ENCODE measurements around the gene TSPYL1. TPM values are rescaled to one million over a fixed set of nuclear protein-coding genes. Genes with fewer than 3 reads are reported as not detected.

TSPYL1 gene
- total RNA-seq, 1 experiment from 2014 or later, result 68.6 TPM

DNA sequence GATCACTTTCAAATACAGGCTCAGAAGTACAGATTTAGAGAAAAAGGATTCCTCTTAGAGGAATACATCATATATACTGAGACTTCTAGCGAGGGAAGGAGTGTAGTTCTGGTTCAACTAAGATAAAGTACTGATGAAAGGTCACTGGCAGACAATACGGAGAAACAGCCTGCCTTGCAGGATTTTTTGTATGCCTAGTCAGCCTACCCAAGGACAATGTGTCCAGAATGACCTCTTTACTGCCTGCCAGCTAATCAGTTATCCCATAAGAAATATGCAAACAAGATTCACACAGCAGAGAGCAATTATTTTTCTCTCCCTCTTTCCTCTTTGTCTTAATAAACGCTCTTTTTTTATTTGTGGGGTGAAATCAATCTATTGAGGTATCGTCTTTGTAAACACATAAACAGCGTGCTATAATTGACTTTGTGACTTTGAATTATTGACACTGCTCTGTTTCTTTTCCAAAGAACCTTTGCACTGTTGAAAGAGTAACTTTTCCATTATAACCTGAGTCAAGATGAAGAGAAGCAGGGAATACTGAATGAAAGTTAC lies 24.4 kb downstream of the TSPYL1 start:
- ChIA-PET POLR2A (interaction anchor here (0.6 kb wide), 1 partner anchor 316 kb away, joined by 3 read pairs; the partner anchor contains the start of gene RWDD1), CTCF (interaction anchor here (0.9 to 2.1 kb wide), 2 partner anchors 13 to 37 kb away, joined by 3 to 8 read pairs; no protein-coding TSS in a partner anchor)
- Mint-ChIP-seq H3K9me3 (no peaks in the 10 kb centered on the region), H3K27ac (no peak overlapping the region), H3K4me1 (peaks cover 22% of the 10 kb centered on the region; the same call in 1 of the 2 replicates), H3K27me3 (ENCODE audit: low read depth) (no peaks in the 10 kb centered on the region), H3K36me3 (peaks cover 3% of the 10 kb centered on the region; the same call in 1 of the 2 replicates), H3K4me3 (no peak overlapping the region)
- no peak for DNase-seq (ENCODE audit: low spot score)
- no peak for TF ChIP-seq ATF1 (CRISPR knock-in tag; IDR thresholded peaks at IDR 0.05)
- TF ChIP-seq FOXP1 (CRISPR knock-in tag; IDR thresholded peaks at IDR 0.05; ENCODE audit: borderline replicate concordance), result no peak
- TF ChIP-seq SMAD4 (CRISPR knock-in tag; IDR thresholded peaks at IDR 0.05), result no peak
- no peak for TF ChIP-seq RELA (CRISPR knock-in tag; IDR thresholded peaks at IDR 0.05; ENCODE audit: borderline replicate concordance)
- no peak for TF ChIP-seq SMAD3 (CRISPR knock-in tag; IDR thresholded peaks at IDR 0.05; ENCODE audit: borderline replicate concordance)
- TF ChIP-seq, protein P1, sequence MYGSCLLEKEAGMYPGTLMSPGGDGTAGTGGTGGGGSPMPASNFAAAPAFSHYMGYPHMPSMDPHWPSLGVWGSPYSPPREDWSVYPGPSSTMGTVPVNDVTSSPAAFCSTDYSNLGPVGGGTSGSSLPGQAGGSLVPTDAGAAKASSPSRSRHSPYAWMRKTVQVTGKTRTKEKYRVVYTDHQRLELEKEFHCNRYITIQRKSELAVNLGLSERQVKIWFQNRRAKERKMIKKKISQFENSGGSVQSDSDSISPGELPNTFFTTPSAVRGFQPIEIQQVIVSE (CRISPR knock-in tag; IDR thresholded peaks at IDR 0.05; ENCODE audit: borderline replicate concordance), result no peak
- no peak for TF ChIP-seq FOXK1 (CRISPR knock-in tag; IDR thresholded peaks at IDR 0.05)
- TF ChIP-seq IRF2 (CRISPR knock-in tag; IDR thresholded peaks at IDR 0.05; ENCODE audit: borderline replicate concordance, low read depth), result no peak
- no peak for TF ChIP-seq RORB (CRISPR knock-in tag; IDR thresholded peaks at IDR 0.05)
- TF ChIP-seq OVOL2 (CRISPR knock-in tag; IDR thresholded peaks at IDR 0.05; ENCODE audit: borderline replicate concordance), result no peak
- TF ChIP-seq, protein P2, sequence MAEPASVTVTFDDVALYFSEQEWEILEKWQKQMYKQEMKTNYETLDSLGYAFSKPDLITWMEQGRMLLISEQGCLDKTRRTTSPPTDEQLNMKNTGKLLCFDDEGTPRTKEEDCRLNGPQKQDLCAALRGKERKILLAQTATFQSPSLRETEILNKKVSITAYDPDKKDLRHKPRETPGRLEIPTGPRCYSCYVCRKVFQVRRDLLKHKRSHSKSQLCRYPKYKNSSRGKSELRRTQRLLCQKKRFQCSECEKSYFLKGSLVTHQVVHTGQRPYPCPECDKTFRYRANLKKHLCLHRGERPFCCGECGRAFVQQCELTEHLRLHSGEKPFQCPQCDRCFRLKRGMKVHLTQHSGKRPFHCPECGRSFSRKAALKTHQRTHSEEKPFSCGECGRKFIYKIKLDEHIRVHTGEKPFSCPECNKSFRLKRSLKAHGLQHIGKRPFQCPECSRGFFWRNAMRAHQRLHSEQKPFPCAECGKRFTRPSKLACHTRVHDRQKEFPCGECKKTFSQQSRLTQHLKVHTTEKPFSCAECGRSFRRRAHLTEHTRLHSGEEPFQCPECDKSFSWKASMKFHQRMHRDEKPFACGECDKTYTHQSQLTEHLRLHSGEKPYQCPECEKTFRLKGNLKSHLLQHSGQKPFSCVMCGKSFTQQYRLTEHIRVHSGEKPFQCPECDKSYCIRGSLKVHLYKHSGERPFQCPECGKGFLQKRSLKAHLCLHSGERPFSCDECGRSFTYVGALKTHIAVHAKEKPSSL (CRISPR knock-in tag; conservative IDR thresholded peaks at IDR 0.05), result no peak
- TF ChIP-seq, protein P3, sequence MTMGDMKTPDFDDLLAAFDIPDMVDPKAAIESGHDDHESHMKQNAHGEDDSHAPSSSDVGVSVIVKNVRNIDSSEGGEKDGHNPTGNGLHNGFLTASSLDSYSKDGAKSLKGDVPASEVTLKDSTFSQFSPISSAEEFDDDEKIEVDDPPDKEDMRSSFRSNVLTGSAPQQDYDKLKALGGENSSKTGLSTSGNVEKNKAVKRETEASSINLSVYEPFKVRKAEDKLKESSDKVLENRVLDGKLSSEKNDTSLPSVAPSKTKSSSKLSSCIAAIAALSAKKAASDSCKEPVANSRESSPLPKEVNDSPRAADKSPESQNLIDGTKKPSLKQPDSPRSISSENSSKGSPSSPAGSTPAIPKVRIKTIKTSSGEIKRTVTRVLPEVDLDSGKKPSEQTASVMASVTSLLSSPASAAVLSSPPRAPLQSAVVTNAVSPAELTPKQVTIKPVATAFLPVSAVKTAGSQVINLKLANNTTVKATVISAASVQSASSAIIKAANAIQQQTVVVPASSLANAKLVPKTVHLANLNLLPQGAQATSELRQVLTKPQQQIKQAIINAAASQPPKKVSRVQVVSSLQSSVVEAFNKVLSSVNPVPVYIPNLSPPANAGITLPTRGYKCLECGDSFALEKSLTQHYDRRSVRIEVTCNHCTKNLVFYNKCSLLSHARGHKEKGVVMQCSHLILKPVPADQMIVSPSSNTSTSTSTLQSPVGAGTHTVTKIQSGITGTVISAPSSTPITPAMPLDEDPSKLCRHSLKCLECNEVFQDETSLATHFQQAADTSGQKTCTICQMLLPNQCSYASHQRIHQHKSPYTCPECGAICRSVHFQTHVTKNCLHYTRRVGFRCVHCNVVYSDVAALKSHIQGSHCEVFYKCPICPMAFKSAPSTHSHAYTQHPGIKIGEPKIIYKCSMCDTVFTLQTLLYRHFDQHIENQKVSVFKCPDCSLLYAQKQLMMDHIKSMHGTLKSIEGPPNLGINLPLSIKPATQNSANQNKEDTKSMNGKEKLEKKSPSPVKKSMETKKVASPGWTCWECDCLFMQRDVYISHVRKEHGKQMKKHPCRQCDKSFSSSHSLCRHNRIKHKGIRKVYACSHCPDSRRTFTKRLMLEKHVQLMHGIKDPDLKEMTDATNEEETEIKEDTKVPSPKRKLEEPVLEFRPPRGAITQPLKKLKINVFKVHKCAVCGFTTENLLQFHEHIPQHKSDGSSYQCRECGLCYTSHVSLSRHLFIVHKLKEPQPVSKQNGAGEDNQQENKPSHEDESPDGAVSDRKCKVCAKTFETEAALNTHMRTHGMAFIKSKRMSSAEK (CRISPR knock-in tag; IDR thresholded peaks at IDR 0.05; ENCODE audit: borderline replicate concordance), result no peak
- no peak for ATAC-seq

DNA sequence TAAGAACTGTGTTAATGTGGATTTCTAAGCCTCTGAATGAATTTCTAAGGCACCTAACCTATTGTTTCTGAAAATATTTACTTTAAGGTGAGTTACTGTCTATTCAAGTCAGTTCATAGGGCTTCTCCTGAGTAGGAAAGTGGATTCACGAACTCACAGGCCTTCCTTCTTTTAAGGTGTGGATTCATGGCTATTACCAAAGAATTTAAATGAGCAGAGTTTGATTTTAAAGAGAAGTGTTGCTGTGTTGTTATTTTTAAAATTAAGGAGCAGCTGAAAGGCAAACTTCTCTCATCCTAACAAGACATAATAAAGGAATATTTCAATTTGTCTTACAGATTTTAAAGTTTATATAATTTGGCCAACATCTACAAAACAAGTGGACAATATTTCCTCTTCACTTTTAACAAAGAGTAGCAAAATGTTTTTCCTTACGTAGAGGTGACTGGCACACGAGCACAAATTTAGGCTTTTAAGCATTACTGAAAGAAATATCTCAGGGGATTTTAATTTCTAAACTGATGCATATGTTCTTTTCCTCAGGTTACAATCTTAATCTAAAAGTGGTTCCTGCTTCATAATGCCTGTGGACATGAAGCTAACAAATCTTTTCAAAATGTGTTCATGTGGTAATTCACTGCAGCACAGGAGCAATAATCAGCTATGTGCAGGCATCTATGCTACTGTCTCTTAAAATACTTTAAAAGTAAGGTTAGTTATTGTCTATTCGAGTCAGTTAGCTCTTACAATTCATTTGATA lies 25.3 kb downstream of the TSPYL1 start:
- H3K4me1 Mint-ChIP-seq, result peaks cover 27% of the 10 kb centered on the region; the same call in 1 of the 2 replicates
- ChIA-PET CTCF (interaction anchor here (0.9 to 2.1 kb wide), 3 partner anchors 14 to 36 kb away, joined by 3 to 8 read pairs (median 6); no protein-coding TSS in a partner anchor), POLR2A (interaction anchor here (0.6 to 1.5 kb wide), 7 partner anchors 14 to 317 kb away, joined by 3 to 4 read pairs (median 3); partner anchors contain the start of genes RWDD1 and TSPYL1)
- no peak overlapping the region for H3K27ac Mint-ChIP-seq
- ATAC-seq (no peak), DNase-seq (ENCODE audit: low spot score) (no peak)
- H3K9me3 Mint-ChIP-seq, result no peaks in the 10 kb centered on the region
- TF ChIP-seq, protein P1 (CRISPR knock-in tag; IDR thresholded peaks at IDR 0.05; ENCODE audit: borderline replicate concordance), result 0 out of 2 replicates have a peak, but pooled peaks have one; percentile 64
- no peak for TF ChIP-seq EMX1 (CRISPR knock-in tag; IDR thresholded peaks at IDR 0.05)
- TF ChIP-seq, protein P4, sequence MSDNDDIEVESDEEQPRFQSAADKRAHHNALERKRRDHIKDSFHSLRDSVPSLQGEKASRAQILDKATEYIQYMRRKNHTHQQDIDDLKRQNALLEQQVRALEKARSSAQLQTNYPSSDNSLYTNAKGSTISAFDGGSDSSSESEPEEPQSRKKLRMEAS (CRISPR knock-in tag; IDR thresholded peaks at IDR 0.05), result no peak
- no peak overlapping the region for H3K4me3 Mint-ChIP-seq
- H3K27me3 Mint-ChIP-seq (ENCODE audit: low read depth), result no peaks in the 10 kb centered on the region
- H3K36me3 Mint-ChIP-seq, result peaks cover 3% of the 10 kb centered on the region; the same call in 1 of the 2 replicates
